ENCODE results near the gene STX18. TPM values are rescaled to one million over a fixed set of nuclear protein-coding genes. Genes with fewer than 3 reads are reported as not detected.
"Not testable (repeated sequence)": the region's sequence is repeated elsewhere in the genome, so short reads cannot be mapped to it uniquely, and the experiment has no call there.

STX18 gene
- total RNA-seq, 1 donor, result 13.2 TPM

DNA sequence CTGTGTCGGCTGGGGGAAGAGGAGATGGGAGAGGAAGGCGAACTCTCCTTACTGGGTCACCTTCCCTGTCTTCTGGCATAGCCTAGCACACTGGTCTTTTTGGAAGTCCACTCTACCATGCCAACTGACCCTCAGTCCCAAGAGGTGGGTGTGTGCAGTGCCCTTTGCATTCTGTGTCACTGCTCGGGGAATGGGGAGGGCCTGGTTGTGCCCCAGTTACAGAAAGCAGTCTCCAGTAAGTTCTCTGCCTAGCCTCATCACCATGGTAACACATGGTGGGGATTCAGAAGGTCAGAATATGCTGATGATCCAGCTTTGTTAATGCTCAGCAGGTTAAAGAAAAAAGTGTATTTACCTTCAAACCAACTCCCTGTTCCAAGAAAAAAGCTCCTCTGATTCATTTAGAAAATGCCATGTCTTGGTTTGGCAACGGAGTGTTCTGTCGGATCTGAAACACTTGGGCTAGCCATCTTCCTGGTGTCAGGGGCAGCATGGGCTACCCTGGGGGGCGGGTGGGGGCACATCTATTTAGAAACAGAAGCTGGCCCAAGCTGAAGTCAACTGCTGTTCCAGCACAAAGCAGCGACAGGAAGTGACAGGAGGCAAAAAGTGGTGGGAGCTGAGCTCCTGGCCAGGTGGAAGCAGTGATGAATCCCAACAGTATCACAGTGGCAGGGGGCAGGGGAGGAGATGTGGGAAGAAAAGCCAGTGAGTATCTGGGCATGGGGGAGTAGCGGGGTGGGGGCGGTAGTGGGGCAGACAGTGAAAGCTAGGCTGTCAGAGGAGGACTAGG, 117.9 kb downstream of the STX18 start:
- DNase-seq (ENCODE audit: low read depth in 2 of 3, low spot score in 2 of 3), result no peak

DNA sequence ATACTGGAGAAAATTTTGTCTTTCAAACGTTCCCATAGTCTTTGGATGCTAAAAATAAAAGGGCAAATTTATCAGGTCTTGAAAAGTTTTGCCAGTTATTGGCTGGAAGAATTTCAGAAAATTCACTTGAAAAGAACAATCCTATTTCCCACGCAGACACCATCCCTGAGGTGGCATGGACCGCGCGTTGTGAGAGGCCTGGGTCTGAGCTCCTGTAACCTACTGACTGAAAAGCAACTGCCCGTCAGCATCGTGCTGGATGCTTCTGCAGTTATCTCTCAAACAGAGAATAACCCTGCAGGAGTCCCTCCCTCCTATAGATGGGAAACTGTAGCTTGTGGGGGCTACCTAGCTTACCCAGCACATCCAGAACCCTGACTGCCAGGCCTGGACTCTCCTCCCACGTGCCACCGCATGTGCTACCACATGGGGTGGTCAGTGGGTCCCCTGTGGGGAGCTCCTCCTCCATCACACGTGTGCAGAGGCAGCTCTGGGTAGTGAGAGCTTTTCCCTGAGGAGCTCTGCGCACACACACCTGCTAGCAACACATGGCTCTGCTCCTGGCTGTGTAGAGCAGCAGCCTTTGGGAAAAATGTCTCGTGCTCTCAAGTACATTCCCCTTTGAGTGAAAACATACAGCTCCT, 118.9 kb downstream of the STX18 start:
- DNase-seq (ENCODE audit: low read depth in 2 of 3, low spot score in 2 of 3), result no peak

DNA sequence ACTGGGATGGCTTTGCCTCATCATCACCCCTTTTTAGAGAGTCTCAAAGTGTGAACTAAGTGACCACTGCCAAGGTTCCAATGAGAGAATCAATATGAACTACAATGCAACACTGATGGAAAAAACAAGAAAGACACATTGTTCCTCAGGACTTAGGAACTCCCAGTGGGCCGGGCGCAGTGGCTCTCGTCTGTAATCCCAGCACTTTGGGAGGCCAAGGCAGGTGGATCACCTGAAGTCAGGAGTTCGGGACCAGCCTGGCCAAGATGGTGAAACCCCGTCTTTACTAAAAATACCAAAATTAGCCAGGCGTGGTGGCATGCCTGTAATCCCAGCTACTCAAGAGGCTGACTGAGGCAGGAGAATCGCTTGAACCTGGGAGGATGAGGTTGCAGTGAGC, 119.7 kb downstream of the STX18 start:
- not testable (repeated sequence) for DNase-seq (ENCODE audit: low read depth in 2 of 3, low spot score in 2 of 3)

DNA sequence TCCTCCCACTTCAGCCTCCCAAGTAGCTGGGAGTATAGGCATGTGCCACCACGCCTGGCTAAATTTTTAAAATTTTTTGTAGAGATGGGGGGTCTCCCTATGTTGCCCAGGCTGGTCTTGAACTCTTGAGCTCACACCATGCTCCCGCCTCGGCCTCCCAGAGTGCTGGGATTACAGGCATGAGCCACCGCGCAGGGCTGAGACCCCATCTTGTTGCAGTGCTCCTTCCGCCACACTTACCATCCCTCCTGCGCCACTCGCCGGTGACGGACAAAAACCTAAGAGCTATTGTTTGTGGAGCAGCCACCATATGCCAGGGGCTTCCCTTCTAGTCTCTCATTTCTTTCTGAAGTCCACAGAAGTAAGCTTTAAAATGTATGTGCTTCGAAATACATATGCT, 120.5 kb downstream of the STX18 start:
- DNase-seq (ENCODE audit: low read depth in 2 of 3, low spot score in 2 of 3), result no peak

DNA sequence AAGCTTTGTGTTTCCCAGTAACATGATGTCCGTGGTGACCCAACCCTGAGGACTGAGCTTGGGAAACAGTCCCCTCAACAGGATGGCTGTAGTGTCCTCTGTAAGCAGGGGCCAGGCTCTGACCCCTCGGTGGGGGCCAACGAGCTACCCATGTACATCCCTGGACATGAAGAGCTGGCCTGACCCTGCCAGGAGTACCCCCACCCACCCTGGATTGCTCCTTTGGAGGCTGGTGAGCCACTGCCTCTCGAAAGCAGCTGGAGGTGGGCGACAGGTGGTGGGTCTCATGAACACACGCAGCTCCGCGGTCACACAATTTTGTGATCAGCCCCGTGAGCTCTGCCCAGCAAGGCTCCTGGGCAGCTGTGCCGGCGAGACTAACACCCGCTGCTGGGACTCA, 121.4 kb downstream of the STX18 start:
- DNase-seq (ENCODE audit: low read depth in 2 of 3, low spot score in 2 of 3), result no peak

DNA sequence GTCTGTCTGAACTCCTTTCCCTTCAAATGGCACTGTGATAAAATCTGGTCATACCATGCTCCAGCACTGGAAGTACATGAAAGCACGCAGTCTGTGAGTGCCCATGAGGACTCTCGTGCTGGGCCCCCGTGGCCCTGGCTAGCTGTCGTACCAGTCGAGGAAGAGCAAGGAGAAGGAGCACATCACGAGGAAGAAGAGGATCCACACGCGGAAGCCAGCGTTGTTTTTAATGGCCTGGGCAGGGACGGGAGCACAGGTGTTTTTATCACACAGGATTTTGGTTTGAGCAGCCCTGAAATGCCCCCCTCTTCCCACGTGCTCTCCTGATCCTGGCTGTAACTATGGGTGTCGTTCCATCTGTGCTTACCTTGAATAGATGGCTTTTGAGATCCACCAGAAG, 122.0 kb downstream of the STX18 start:
- no peak for DNase-seq (ENCODE audit: low read depth in 2 of 3, low spot score in 2 of 3)

DNA sequence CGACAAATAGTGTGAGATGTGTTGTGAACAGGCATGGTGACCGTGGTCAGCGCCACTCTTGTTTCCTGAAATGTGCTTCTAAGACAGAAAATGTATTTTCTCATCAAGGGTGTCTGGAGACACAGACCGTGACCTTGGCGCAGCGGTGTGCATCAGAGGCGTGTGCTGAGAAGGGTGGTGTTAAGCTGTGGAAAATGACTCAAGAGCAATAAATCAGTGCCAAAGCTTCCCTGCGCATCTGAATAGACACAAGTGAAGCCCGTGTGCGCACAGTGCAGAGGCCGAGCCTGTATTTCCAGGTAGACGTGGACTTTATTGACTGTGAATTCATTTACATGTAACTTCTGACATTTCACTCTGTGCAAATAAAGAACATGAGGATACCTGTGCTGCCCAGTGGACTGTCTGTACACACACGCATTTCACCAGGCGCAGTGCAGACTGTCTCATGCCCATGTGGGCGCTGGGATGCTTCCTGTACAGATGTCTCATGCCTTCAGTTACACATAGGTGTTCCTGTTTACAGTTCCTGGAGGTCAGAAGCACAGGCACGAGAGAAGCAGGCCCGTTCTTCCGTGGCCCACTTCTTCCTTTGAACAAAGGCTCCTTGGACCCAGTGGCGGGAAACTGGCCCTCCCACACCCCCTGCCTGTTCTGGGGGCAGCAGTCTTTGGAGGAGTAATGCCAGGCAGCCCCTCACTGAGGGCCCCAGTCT, 123.0 kb downstream of the STX18 start:
- no peak for DNase-seq (ENCODE audit: low read depth in 2 of 3, low spot score in 2 of 3)

DNA sequence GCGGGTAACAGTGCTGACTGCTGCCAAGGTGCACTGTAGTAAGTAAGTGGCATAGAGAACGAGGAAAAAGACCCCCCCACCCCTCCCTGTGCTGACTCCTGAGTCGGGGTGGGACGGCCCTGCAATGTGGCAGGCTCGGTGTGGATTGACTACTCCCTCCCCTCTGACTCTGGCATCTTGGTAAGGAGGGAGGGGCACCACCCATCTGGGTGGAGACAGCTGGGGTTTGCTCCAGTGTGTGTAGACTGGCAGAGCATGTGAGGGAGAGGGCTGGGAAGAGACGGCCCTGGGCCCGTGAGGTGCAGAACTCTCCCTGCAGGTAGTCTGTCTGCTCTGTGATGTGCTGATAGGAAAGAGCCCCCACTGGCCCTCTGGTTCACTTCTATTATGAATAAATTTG, 124.0 kb downstream of the STX18 start:
- DNase-seq (ENCODE audit: low read depth in 2 of 3, low spot score in 2 of 3), result no peak

DNA sequence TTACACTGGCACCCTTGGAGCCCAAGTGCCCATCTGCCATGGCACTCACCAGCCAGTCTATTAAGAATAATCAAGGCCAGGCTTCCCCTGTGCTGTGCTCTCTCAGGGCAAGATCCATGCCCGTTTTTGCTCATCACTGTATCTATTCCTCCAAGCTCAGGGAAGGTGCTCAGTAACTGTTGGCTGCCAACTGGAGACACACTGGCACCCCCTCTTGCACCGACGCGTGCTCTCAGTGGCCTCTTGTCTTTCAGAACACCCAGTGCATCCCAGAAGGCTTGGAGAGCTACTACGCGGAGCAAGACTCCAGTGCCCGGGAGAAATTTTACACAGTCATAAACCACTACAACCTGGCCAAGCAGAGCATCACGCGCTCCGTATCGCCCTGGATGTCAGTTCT, 124.9 kb downstream of the STX18 start:
- no peak for DNase-seq (ENCODE audit: low read depth in 2 of 3, low spot score in 2 of 3)

DNA sequence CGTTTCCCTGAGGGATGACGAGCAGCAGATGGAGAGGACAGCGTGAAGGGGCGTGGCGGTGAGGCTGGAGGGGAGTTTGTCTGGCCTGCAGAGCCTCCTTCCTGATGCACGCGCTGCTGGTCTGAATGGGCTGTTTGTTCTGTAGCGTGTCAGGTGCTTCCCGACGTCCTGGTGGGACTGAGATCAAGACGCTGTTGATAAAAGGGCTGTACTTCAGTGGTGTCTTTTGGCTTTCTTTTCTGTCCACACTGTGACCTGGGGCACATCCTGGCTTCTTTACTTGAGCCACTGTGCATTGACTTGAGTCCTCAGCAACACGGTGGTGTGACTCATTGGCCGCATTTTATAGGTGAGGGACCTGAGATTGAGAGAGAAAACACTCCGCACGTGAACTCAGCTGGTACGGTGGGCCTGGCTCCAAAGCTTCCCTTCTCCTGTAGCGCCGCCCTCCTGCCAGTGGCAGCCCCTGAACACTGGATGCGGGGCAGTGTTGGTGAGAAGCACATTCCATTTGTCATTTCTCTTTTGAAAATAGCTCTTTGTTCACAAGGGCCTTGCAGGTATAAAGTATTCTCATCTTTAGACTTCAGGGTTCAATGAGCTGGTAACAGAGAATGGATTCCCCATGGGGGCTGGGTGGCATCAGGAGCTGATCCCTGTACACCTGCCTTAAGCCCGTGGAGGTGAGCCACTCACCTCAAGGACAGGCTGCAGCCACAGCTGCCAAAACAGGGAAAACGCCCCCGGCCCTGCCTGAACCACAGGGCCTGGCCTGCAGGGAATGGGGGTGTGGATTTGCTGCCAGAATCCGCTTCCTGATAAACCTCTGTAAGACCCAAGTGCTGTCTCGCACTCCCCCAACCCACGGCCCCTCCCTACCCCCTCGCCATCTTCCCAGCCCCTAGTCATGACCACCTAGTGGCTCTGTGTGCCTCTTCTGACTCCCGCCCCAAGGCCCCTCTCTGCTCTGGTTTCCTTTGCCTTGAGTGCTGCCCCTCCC, 125.7 kb downstream of the STX18 start:
- DNase-seq (ENCODE audit: low read depth in 2 of 3, low spot score in 2 of 3), result no peak

DNA sequence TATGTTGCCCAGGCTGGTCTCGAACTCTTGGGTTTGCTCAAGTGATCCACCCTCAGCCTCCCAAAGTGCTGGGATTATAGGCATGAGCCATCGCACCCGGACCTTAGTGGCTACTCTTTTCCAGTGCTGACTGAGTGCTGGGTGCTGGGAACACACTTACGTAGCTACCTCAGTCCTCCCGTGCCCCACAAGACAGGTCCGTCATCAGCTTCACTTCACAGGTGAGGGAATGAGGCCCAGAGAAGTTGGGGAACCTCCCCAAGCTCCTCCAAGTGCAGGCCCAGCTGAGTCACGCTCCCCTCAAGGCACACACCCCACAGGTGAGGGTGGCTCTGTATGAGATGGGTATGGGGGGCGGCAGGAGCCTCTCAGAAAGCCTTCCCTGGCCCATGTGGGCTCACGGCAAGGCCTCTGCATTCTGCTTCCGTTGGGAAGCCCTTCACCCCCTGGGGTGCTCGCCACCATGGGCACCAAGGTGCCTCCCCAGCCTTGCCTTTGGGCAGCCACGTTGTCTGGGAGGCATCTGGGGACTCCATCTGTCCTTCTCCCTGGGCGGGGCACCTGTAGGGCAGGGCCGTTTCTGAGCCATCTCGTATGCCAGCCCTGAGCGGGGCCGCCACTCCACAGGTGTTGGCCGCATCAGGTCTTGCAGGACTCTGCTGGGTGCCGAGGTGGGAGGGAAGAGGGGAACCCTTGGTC, 126.6 kb downstream of the STX18 start:
- DNase-seq (ENCODE audit: low read depth in 2 of 3, low spot score in 2 of 3), result no peak

DNA sequence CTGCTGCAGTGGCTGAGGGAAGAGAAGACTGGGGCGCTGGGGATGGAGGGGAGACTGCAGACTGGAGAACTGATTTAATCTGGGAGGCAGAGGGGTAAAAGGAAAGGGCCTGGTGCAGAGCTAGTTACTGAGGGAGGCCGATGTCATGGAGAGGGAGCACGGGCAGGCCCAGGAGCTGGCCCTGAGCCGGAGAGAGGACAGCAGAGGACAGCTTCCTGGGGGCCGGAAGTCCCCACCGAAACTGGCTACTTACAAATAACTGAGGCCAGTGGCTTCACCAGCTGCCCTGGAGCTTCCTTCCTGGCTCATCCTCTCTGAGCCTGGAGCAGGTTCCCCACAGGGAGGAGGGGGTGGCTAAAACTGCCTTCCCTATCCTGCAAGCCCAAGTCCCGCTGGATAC, 128.0 kb downstream of the STX18 start:
- DNase-seq (ENCODE audit: low read depth in 2 of 3, low spot score in 2 of 3), result no peak

DNA sequence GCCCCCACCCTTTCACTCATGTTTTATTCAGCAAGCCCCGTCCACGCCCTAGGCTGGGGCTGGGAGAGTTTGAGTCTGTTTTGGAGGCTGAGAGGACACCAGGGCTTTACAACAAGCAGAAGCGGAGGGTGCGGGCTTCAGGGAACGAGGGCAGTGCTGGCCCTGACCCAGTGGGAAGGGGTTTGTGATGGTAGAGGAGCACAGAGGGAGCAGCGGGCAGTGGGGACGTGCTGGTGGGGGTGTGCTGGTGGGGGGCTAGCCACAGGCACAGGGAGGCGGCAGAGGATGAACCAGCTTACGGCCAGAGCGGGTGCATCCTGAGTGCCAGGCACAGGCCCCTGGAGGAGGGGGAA, 128.5 kb downstream of the STX18 start:
- DNase-seq (ENCODE audit: low read depth in 2 of 3, low spot score in 2 of 3), result no peak

DNA sequence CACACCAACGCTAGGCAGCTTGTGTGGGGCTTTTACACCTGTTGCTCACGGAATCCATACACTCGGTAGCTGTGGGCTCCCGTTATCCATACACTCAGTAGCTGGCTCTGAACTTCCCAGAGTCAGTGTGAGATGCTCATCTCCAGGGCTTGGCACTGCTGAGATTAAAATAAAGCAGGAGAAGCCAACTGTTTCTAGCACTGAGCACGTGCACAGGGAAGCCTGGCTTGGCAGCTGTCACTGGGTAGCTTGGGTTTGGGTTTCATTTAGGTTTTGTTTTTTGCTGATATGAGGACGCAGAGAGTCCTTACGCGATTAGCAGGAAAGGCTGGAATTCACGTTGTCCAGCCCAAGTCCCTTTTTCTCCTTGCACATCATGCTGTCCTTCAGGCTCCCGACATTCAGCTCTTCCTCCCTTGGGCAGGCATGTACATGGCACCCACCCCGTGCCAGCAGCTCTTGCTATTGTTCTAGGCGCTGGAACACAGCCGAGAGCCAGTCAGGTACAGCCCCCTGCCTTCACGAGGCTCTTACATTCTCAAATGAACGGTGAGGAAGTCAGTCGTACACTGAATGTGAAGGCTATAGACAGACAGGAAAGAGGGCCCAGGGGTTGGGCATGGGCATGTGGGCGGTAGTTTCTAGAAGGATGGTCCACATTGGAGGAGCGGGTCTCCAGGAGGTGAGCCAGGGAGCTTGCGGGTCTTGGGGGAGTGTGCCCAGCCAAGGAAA, 129.0 kb downstream of the STX18 start:
- DNase-seq (ENCODE audit: low read depth in 2 of 3, low spot score in 2 of 3), result no peak

DNA sequence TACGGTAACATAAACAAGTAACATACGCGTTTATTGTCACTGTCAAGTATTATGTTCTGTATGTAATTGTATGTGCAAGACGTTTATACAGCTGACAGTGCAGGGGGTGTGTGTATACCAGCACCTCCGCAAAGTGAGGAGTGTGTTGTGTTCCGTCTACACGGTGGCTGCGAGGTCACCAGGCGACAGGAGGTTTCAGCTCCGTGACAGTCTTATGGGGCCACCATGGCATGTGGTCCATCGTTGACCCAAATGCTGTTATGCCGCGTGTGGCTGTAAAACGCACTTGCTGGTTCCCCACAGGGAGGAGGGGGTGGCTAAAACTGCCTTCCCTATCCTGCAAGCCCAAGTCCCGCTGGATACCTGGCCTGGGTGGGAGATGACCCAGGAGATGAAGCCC, 129.9 kb downstream of the STX18 start:
- DNase-seq (ENCODE audit: low read depth in 2 of 3, low spot score in 2 of 3), result no peak

DNA sequence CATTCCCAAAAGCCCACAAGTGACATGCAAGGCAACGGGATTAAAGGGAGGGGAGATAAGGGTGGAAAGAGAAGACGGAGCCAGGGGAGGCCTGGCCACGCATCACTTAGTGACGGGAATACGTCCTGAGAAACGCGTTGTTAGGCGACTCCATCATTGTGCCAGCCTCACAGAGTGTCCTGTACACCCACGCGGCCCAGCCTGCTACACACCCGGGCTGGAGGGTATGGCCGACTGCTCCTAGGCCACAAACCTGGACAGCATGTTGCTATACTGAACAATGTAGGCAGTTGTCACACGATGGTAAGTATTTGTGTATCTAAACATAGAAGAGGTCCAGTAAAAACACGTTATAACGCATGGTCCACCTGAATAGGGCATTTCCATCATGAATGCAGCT, 131.6 kb downstream of the STX18 start:
- DNase-seq (ENCODE audit: low read depth in 2 of 3, low spot score in 2 of 3), result no peak

DNA sequence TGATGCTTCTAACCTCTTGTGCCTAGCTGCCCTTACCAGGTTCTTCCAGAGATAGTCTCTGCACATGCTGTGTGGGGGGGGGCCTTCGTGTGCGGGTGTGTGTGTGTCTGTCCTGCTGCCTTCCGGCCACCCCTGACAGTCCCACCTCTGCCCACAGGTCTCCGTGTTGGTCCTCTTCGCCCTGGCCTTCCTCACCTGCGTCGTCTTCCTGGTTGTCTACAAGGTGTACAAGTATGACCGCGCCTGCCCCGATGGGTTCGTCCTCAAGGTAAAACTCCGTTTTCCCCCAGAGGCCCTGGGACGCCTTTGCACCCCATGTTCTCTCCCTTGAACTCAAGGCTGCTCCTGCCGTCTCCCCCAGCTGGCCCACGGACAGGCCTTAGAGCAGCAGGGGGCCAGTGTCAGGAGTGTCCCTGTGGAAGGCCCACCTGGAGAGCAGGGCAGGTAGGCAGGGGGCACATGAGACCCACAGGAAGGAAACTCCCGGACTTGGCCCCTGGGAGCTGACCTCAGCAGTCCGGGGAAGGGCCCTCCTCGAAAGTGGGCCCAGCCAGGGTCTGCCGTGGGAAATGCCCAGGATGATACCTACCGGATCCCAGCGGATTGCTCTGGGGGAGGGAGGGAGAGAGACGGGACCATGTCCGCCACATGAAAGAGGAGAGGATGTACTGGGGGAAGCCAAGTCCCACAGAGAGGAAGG, 132.3 kb downstream of the STX18 start:
- no peak for DNase-seq (ENCODE audit: low read depth in 2 of 3, low spot score in 2 of 3)

DNA sequence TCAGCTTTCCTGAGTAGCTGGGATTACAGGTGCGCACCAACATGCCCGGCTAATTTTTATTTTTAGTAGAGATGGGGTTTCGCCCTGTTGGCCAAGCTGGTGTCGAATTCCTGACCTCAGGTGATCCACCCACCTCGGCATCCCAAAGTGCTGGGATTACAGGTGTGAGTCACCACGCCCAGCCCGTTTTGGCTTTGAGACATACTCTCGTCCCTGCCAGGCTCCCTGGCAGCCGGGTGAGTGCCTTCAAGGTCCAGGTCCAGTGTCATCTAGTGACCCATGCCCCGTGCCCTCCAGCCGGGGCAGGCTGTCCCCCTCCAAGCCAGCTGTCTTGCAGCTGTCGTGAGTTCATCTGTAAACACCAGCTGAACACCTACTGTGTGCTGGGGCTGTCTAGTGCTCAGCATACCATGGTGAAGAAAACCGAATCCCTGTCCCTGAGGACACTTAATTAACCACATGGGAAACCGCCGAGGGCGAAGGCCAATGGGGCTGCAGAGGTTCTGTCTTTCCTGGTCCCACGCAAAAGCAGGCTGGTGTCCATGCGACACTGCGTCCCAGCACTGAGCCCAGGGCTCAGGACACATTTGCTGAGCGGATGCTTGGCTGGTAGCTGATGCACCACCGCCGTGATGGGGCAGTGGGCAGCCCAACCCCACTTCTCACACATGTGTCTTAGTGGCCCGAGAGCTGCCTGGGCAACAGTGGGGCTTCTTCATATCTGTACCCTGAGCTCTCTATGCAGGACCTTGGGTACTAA, 133.1 kb downstream of the STX18 start:
- no peak for DNase-seq (ENCODE audit: low read depth in 2 of 3, low spot score in 2 of 3)

Data from hematopoietic multipotent progenitor cell (in vitro differentiated cells).